Midbrain (tissue), 1 donor: Measurements from ENCODE around the gene CACNA1C.
A peak's percentile ranks its signal among the peaks of the same experiment; 100 is the strongest.

Experiments
- DNase-seq: peaks from one replicate; lab custom pipeline; 2025; lab: John Stamatoyannopoulos, UW

Gene CACNA1C

DNA sequence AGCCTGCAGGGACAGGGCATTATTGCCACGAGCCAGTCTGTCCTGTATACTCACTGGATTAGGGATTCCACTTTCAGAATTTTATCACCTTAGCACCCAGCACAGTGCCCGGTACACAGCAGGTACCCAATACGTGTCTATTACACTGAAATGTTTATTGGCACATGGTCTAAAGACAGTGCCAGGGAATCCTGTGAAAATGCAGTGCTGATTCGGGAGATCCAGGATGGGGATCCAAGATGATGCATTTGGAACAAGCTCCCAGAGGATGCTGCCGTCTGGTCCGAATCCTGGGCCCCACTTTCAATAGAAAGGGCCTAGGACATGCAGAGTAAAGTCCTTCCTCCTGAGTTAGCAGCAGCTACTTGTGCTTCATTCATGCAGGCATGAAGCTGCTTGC lies 230.7 kb downstream of the CACNA1C start:
- DNase-seq = no peak

GRCh38 chr12:2283916-2284315 lies 231.1 kb downstream of the CACNA1C start:
- no peak for DNase-seq

DNA sequence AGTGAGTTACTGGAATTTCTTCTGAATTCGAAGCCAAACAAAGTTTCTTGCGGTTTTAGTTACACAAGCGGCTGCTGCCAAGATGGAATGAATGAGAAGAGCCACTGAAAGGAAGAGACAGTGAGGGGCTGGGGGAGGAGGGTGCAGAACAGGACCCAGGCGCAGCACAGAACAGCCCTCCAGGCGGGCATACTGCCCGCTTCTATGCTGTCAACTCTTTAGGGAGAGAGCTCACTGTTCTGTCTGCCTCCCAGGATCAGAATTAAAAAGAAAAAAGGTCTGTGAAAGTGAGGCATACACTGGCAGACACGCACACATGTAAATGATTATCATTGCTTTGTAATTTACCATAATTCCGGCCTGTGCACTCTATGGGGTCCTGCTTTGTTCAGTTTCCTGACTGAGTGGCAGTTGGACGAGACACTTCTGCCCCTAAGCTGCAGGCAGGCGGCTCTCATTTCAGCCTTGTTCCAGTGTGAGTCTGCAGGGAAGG lies 231.6 kb downstream of the CACNA1C start:
- no peak for DNase-seq

DNA sequence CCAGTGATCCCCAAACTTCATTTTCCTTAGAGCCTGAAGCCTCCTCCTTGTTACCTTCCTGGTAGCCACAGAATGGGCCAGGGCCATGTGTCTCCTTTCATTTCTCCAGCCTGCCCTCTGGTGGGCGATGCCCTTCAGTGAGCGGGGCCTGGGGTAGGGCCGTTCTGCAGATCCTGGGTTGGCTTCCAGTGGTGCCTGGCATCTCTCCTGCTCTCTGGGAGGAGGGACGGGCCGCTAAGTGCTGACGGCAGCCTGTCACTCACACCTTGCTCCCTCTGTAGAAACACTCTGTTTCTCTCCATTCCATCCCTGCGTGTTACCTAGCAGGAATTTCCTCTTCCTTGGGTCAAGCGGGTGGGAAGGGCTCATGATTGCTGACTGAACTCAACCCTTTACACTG lies 232.1 kb downstream of the CACNA1C start:
- peak; percentile 54 for DNase-seq

DNA sequence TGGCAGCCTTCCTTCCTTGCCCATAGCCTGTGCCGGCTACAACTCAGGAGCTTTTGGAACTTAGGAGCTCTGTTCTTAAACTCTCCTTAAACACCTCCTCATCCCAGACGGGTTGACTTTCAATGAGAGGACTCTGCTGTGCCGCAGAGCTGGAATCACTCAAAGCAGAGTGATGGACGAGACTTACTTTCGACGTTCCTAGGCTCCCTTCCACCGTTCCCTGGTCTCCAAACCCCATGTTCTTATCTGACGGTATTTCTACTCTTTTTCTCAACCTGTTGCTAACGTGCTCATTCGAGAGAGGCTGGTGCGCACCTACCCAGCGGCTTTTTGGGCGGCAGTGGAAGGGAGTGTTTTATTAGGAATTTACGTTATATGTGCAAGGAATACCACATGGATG lies 232.7 kb downstream of the CACNA1C start:
- no peak for DNase-seq

DNA sequence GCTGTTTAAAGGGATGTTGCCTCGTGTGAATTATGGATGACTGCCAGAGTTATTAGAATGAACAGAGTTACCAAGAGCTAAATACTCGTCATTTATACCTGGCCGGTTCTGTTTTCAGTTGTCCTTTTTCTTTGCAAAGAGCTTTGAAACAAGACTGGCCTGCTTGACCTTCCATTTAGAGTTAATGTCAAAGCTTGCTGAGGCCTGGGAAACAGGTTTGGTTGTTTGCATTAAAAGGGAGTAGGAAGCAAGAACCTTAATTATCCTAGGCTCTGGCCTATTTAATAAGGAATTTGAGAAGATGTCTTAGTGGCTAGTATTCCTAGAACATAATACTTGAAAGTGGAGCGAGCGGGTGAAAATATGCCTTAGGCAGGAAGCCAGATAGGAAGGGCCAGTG lies 233.3 kb downstream of the CACNA1C start:
- no peak for DNase-seq

- no peak for DNase-seq
These were observed 233.8 kb downstream of the CACNA1C start for GRCh38 chr12:2286461-2287131.

- no peak for DNase-seq
These were observed 234.4 kb downstream of the CACNA1C start for GRCh38 chr12:2287151-2287550.

GRCh38 chr12:2287589-2287988 lies 234.8 kb downstream of the CACNA1C start:
- no peak for DNase-seq

DNA sequence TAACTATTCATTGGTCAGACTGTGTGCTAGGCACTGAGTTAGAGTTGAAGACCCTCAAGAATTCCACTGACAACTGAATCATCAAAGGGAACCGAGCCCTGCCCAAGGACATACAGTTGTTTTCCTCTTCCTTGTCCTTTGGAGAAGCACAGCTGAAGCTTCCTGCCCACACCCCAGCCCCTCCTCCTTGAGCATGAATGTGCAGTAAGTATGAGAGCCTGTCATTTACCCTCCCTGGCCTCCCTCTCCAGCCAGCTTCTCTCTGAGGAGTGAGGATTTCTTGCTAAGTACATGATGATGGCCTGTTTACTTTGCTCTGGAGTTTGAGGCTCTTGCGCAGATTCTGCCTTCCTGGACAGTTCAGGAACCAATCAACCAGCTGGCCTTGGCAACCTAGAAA lies 235.2 kb downstream of the CACNA1C start:
- no peak for DNase-seq

DNA sequence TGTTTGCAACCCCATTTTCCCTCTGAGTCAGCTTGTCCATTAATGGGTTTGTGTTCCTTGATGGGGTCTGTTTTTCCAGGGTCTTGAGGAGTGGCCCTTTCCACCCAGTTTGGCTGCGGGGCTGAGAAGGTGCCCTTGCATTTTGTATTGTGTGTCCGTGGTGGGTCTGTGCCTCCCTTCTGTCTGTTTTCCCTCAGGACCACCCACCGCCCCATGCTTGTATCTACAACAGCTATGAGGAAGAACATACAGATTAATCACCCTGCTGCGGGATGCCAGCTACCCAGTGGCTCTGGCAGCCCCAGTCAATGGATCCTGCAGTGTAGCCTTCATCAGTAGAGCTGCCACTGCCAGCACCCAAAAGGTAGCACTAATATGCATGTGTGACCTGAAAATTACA lies 235.7 kb downstream of the CACNA1C start:
- no peak for DNase-seq

- DNase-seq = no peak
These were observed 236.1 kb downstream of the CACNA1C start for GRCh38 chr12:2288875-2289274.

GRCh38 chr12:2289525-2289924 lies 236.7 kb downstream of the CACNA1C start:
- no peak for DNase-seq

- DNase-seq = no peak
These were observed 237.3 kb downstream of the CACNA1C start for GRCh38 chr12:2290091-2290490.

GRCh38 chr12:2290516-2291065 lies 237.8 kb downstream of the CACNA1C start:
- DNase-seq = no peak

- DNase-seq = no peak
These were observed 238.5 kb downstream of the CACNA1C start for GRCh38 chr12:2291182-2291832.

DNA sequence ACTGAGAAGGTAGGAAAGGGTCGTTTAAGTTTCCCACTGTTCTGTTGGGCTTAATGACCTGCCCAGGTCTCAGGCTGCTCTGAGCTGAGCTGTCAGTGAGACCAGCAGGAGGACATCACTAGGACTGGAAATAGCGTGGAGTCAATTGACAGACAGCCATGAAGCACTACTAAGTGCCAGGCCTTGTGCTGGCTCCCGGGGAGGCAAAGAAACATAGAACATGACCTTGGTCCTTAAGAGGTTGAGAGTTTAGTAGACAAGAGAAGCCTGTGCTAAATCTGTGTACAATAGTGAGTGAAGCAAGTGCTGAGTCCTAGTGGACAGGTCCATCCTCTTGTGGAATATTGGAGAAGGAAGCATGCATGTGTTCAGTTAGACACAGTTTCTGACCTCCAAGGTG lies 239.2 kb downstream of the CACNA1C start:
- DNase-seq = no peak

GRCh38 chr12:2292560-2292959 lies 239.8 kb downstream of the CACNA1C start:
- DNase-seq = no peak

DNA sequence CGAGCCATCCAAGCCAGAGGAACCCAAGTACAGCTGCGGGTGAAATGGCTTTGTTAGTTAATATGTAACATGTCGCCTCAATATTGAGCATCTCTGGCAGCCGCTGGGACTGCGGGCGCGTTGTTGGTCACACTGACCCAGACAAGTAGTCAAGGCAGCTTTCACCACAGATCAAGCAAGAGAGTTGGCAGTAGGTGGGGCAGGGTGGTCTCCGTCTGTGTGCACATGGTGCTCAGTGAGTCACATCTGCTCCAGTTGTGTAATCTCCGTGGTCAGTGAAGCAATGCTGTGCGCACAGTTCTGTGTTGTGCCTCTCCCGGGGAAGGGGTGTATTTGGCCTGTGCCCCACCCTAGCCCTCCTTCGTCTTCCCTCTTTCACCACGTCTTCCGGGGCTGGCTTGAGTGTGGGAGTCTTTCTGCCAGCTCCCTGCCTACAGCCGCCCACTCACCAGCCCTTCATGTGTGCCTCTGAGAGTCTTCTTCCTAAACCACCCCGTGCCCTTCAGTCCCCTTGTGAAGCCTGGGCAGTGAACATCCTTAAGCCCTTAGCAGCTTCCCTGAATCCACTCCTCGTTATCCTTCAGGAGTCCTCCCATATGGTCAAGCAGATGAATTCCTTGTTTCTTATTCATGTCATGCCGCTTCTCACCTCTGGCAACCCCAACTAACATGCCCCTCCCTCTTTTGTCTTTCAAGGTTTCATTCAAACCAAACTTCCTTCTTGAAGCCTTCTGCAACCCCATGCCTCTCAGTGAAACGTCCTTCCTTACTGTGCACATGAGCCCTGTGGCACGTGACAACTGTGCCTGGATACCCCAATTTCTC lies 242.1 kb downstream of the CACNA1C start:
- DNase-seq = no peak

DNA sequence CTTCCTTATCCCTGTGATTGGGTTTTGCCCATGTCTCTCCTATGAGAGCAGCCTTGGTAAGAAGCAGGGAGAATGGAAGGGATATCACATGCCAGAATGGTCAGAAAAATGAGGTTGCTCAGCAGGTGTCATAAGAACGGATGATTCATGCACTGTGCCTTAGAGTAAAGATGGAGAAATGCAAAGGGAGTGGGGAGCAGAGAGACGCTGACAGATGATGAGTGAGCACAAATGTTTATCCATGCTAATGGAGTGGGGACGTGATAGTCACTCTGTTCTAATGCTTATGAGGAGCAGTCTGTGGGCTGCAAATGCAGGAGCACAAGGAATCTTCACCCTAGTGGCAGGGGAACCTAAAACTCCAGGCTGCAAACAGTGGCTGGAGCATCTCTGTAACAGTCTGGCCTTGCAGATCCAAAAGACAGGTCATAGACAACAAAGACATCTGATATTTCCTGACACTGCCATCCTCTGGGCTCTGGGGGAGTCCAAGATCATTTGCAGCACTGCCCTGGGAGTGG lies 243.2 kb downstream of the CACNA1C start:
- DNase-seq = no peak

GRCh38 chr12:2297004-2297403 lies 244.2 kb downstream of the CACNA1C start:
- DNase-seq = no peak

DNA sequence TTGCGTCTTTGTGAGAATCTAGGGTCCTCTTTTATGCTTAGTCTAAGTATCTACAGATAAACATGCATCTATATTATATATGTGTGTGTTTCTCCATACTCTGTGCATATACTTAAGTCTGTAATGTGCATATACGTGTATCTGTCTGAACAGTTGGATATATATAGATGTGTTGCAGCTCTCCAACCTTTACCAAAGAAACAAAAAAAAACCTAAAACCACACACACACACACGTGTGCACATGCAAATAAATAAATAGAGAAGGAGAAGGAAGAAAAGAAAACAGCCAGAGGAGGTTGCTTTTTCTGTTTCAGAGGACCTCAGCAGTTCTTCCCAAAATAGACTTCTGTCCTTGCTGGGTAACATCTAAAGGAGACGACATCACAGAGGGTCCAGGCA lies 244.9 kb downstream of the CACNA1C start:
- DNase-seq = no peak
